Gastroesophageal sphincter (tissue), 4 donors: ENCODE data around the gene TULP4. TPM values are rescaled to one million over a fixed set of nuclear protein-coding genes. Genes with fewer than 3 reads are reported as not detected.

Experiments used
- ATAC-seq: fragments of 150-250 bp; one replicate; pipeline ENCODE4 v1.9.1; 2016; ENCODE audit warnings: mild to moderate bottlenecking, moderate library complexity
- H3K27ac ChIP-seq, 4 donors: fragments of 200-600 bp; sonication (generic) in 3 of 4; 1 replicate in 3 of 4; 2 replicates in 1 of 4; pipeline ENCODE4 v1.5.1; 2016 to 2019
- H3K27me3 ChIP-seq: fragments of 200-600 bp; sonication (generic); one replicate; pipeline ENCODE4 v1.5.1; 2019
- H3K36me3 ChIP-seq, 2 donors: fragments of 200-600 bp; sonication (generic); one replicate each; pipeline ENCODE4 v1.5.1; 2019; ENCODE audit warnings: control low read depth in 1 of 2
- H3K4me1 ChIP-seq, 3 donors: fragments of 200-600 bp; sonication (generic); 1 replicate in 2 of 3; 2 replicates in 1 of 3; pipeline ENCODE4 v1.5.1; 2016 to 2019; ENCODE audit warnings: control low read depth in 2 of 3
- H3K4me3 ChIP-seq, 2 donors: fragments of 200-600 bp; sonication (generic); one replicate each; pipeline ENCODE4 v1.5.1; 2019; ENCODE audit warnings: mild to moderate bottlenecking in 1 of 2, moderate library complexity in 1 of 2
- H3K9me3 ChIP-seq, 3 donors: fragments of 200-600 bp; sonication (generic); one replicate each; pipeline ENCODE4 v1.5.1; 2017 to 2019; ENCODE audit warnings: control low read depth in 2 of 3
- CTCF ChIP-seq, 4 experiments: fragments of 200-600 bp in 2 of 4; fragments of 450-650 bp in 2 of 4; sonication (generic) in 1 of 4; IDR thresholded peaks; one replicate each; pipeline ENCODE4 v1.5.1; 2017 to 2019; ENCODE audit warnings: antibody characterized with exemption in 4 of 4, mild to moderate bottlenecking in 2 of 4, moderate library complexity in 2 of 4
- EP300 ChIP-seq: sonication (generic); formaldehyde crosslinking; IDR thresholded peaks from one replicate; pipeline ENCODE4 v1.6.1; 2017; ENCODE audit warnings: antibody characterized with exemption, mild to moderate bottlenecking
- POLR2A ChIP-seq, 2 donors: fragments of 450-650 bp; IDR thresholded peaks; one replicate each; pipeline ENCODE4 v1.6.1; 2017; ENCODE audit warnings: antibody characterized with exemption in 2 of 2, mild to moderate bottlenecking in 2 of 2, moderate library complexity in 1 of 2
- POLR2AphosphoS5 ChIP-seq: sonication (generic); formaldehyde crosslinking; IDR thresholded peaks from one replicate; pipeline ENCODE4 v1.6.1; 2017; ENCODE audit warnings: antibody characterized with exemption
- WGBS, 2 donors: methylation state at CpG; one replicate each; pipeline ENCODE4 v1.1.5; 2018; ENCODE audit warnings: low coverage in 1 of 2; 5-methylcytosine and 5-hydroxymethylcytosine counted together
- total RNA-seq, 4 donors: library from RNA; depleted of rRNA; stranded (reverse); fragments of >200 nt; gene quantifications; one replicate each; pipeline ENCODE4 v1.1.0, GENCODE V29; 2016

The TULP4 gene
- total RNA-seq, 4 donors from 2014 or later, result 159 to 244 (median 201) TPM

GRCh38 chr6:158492881-158493280 lies 180.6 kb downstream of the TULP4 start:
- no peaks in the 10 kb centered on the region for H3K9me3 ChIP-seq
- ATAC-seq, result no peak
- no peak overlapping the region for H3K4me3 ChIP-seq
- TF ChIP-seq POLR2A (IDR thresholded peaks at IDR 0.05), result no peak
- no peak for TF ChIP-seq POLR2AphosphoS5
- TF ChIP-seq EP300, result no peak
- TF ChIP-seq CTCF (IDR thresholded peaks at IDR 0.05), result no peak
- H3K4me1 ChIP-seq, result no peaks in the 10 kb centered on the region
- 90 to 94% methylated on average over 2 to 3 of the region's 3 CpGs for WGBS, 2 donors
- no peaks in the 10 kb centered on the region for H3K27me3 ChIP-seq
- H3K27ac ChIP-seq, result no peak overlapping the region
- H3K36me3 ChIP-seq, result peaks cover 0 to 54% of the 10 kb centered on the region in 2 donors

- Histone ChIP-seq H3K4me1 (no peaks in the 10 kb centered on the region), H3K36me3 (peaks cover 0 to 87% of the 10 kb centered on the region in 2 donors), H3K4me3 (no peak overlapping the region), H3K27me3 (no peaks in the 10 kb centered on the region), H3K9me3 (no peaks in the 10 kb centered on the region), H3K27ac (no peak overlapping the region)
- WGBS, 2 donors, result 90% methylated on average over 3 of the region's 3 CpGs; no CpG with 5 or more reads in 1 of the 2 donors
- ATAC-seq, result no peak
- TF ChIP-seq POLR2A (IDR thresholded peaks at IDR 0.05) (no peak), CTCF (IDR thresholded peaks at IDR 0.05) (no peak)
These were observed 184.4 kb downstream of the TULP4 start for GRCh38 chr6:158496700-158497099.

- 82 to 96% methylated on average over 3 to 5 of the region's 6 CpGs for WGBS, 2 donors
- Histone ChIP-seq H3K27me3 (no peaks in the 10 kb centered on the region), H3K36me3 (peaks cover 0 to 95% of the 10 kb centered on the region in 2 donors), H3K9me3 (no peaks in the 10 kb centered on the region), H3K4me1 (no peaks in the 10 kb centered on the region), H3K27ac (no peak overlapping the region), H3K4me3 (no peak overlapping the region)
- no peak for ATAC-seq
- TF ChIP-seq POLR2A (IDR thresholded peaks at IDR 0.05) (no peak), POLR2AphosphoS5 (no peak), EP300 (no peak), CTCF (IDR thresholded peaks at IDR 0.05) (no peak)
These were observed 185.4 kb downstream of the TULP4 start for GRCh38 chr6:158497620-158498019.

GRCh38 chr6:158498362-158498761 lies 186.1 kb downstream of the TULP4 start:
- Histone ChIP-seq H3K9me3 (no peaks in the 10 kb centered on the region), H3K4me3 (no peak overlapping the region), H3K27me3 (no peaks in the 10 kb centered on the region), H3K27ac (no peak overlapping the region), H3K4me1 (no peaks in the 10 kb centered on the region), H3K36me3 (peaks cover 0 to 95% of the 10 kb centered on the region in 2 donors)
- WGBS, 2 donors, result 95 to 97% methylated on average over 3 to 6 of the region's 6 CpGs
- TF ChIP-seq CTCF (IDR thresholded peaks at IDR 0.05) (no peak), POLR2AphosphoS5 (no peak), POLR2A (IDR thresholded peaks at IDR 0.05) (no peak), EP300 (no peak)
- no peak for ATAC-seq

- 83 to 100% methylated on average over 1 of the region's 1 CpG for WGBS, 2 donors
- H3K36me3 ChIP-seq, result peaks cover 0 to 94% of the 10 kb centered on the region in 2 donors
- H3K27me3 ChIP-seq, result no peaks in the 10 kb centered on the region
- H3K4me1 ChIP-seq, result no peaks in the 10 kb centered on the region
- no peaks in the 10 kb centered on the region for H3K9me3 ChIP-seq
- no peak overlapping the region for H3K27ac ChIP-seq
- TF ChIP-seq POLR2A (IDR thresholded peaks at IDR 0.05) (no peak), POLR2AphosphoS5 (no peak), CTCF (IDR thresholded peaks at IDR 0.05) (no peak), EP300 (no peak)
- no peak for ATAC-seq
- H3K4me3 ChIP-seq, result no peak overlapping the region
These were observed 187.3 kb downstream of the TULP4 start for GRCh38 chr6:158499601-158500000.
